Hepatocyte (in vitro differentiated cells): ENCODE results near the gene OBSL1.

Experiments
- EZH2 ChIP-seq: fragments of 200-600 bp; sonication (generic); IDR thresholded peaks from 2 replicates; pipeline ENCODE4 v1.6.1; 2016; ENCODE audit warnings: antibody characterized with exemption, mild to moderate bottlenecking, borderline replicate concordance
- TF ChIP-seq, protein P1 (sequence below): fragments of 200-600 bp; sonication (generic); IDR thresholded peaks from 2 replicates; pipeline ENCODE4 v1.5.1; 2016; ENCODE audit warnings: antibody characterized with exemption, mild to moderate bottlenecking; ENCODE audit not compliant: poor library complexity

GRCh38 chr2:219536425-219536824 lies 34.9 kb downstream of the OBSL1 start:
- TF ChIP-seq, protein P1, sequence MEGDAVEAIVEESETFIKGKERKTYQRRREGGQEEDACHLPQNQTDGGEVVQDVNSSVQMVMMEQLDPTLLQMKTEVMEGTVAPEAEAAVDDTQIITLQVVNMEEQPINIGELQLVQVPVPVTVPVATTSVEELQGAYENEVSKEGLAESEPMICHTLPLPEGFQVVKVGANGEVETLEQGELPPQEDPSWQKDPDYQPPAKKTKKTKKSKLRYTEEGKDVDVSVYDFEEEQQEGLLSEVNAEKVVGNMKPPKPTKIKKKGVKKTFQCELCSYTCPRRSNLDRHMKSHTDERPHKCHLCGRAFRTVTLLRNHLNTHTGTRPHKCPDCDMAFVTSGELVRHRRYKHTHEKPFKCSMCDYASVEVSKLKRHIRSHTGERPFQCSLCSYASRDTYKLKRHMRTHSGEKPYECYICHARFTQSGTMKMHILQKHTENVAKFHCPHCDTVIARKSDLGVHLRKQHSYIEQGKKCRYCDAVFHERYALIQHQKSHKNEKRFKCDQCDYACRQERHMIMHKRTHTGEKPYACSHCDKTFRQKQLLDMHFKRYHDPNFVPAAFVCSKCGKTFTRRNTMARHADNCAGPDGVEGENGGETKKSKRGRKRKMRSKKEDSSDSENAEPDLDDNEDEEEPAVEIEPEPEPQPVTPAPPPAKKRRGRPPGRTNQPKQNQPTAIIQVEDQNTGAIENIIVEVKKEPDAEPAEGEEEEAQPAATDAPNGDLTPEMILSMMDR, result no peak
- TF ChIP-seq EZH2, result no peak
